Upper lobe of right lung (tissue), 1 donor: ENCODE data around the gene MCU. TPM values are rescaled to one million over a fixed set of nuclear protein-coding genes. Genes with fewer than 3 reads are reported as not detected.

Source experiments
- ATAC-seq: fragments of 200-7000 bp; cut with Tn5 transposase; one replicate; pipeline ENCODE4 v1.9.1; 2020; ENCODE audit warnings: mild to moderate bottlenecking, moderate library complexity
- DNase-seq: peaks from one replicate; pipeline ENCODE4 v3.0.0-alpha.2; 2020
- H3K27ac ChIP-seq: fragments of 200-600 bp; one replicate; pipeline ENCODE4 v1.8.0; 2022
- H3K27me3 ChIP-seq: fragments of 200-600 bp; one replicate; pipeline ENCODE4 v1.8.0; 2022; ENCODE audit warnings: mild to moderate bottlenecking
- H3K36me3 ChIP-seq: fragments of 200-600 bp; one replicate; pipeline ENCODE4 v1.8.0; 2022
- H3K4me1 ChIP-seq: fragments of 200-600 bp; one replicate; pipeline ENCODE4 v1.8.0; 2022
- H3K4me3 ChIP-seq: fragments of 200-600 bp; one replicate; pipeline ENCODE4 v1.8.0; 2022; ENCODE audit warnings: mild to moderate bottlenecking
- H3K9me3 ChIP-seq: fragments of 200-600 bp; one replicate; pipeline ENCODE4 v1.8.0; 2022
- CTCF ChIP-seq: fragments of 200-600 bp; IDR thresholded peaks from one replicate; pipeline ENCODE4 v1.8.0; 2022; ENCODE audit warnings: antibody characterized with exemption
- intact Hi-C: fragments of 100-400 bp; cut with DNase I; formaldehyde crosslinking; loops from one replicate; pipeline ENCODE4 v1.11.0; 2022
- total RNA-seq: library from RNA; stranded (reverse); fragmentation: NEBNext Ultra II Directional; extraction: Animal tissue kit (Norgen Biotek cat#: 25700); gene quantifications from one replicate; pipeline ENCODE4 v1.2.1, GENCODE V29; 2021
- donor health status: DM: no; HTN: yes; CAD: no; lungs with severe emphysema.

MCU gene
- total RNA-seq, 1 donor from 2014 or later: 31.1 TPM

- intact Hi-C loops: no loop called here
- no peaks in the 10 kb centered on the region for H3K36me3 ChIP-seq
- H3K9me3 ChIP-seq: no peaks in the 10 kb centered on the region
- H3K4me1 ChIP-seq: no peaks in the 10 kb centered on the region
- TF ChIP-seq CTCF: no peak
- no peaks in the 10 kb centered on the region for H3K27me3 ChIP-seq
- DNase-seq (no peak), ATAC-seq (no peak)
- H3K27ac ChIP-seq: no peak overlapping the region
- H3K4me3 ChIP-seq: no peak overlapping the region
Observed at GRCh38 chr10:72796538-72796937, 104.6 kb downstream of the MCU start.

- no peak for TF ChIP-seq CTCF
- DNase-seq: no peak
- Histone ChIP-seq H3K27me3 (no peaks in the 10 kb centered on the region), H3K9me3 (no peaks in the 10 kb centered on the region), H3K36me3 (no peaks in the 10 kb centered on the region), H3K27ac (no peak overlapping the region), H3K4me1 (peaks cover 4% of the 10 kb centered on the region), H3K4me3 (no peak overlapping the region)
- intact Hi-C loops: no loop called here
- ATAC-seq: no peak
Observed at GRCh38 chr10:72800000-72800740, 108.2 kb downstream of the MCU start.

- intact Hi-C loops: no loop called here
- no peak overlapping the region for H3K4me3 ChIP-seq
- no peaks in the 10 kb centered on the region for H3K36me3 ChIP-seq
- DNase-seq: no peak
- TF ChIP-seq CTCF: no peak
- no peaks in the 10 kb centered on the region for H3K27me3 ChIP-seq
- H3K9me3 ChIP-seq: no peaks in the 10 kb centered on the region
- H3K27ac ChIP-seq: no peak overlapping the region
- ATAC-seq: no peak
- peaks cover 4% of the 10 kb centered on the region for H3K4me1 ChIP-seq
Observed at GRCh38 chr10:72800741-72801092, 108.8 kb downstream of the MCU start.

GRCh38 chr10:72801263-72801868 is 109.4 kb downstream of the MCU start:
- H3K27ac ChIP-seq: no peak overlapping the region
- no peaks in the 10 kb centered on the region for H3K27me3 ChIP-seq
- H3K4me1 ChIP-seq: peaks cover 4% of the 10 kb centered on the region
- intact Hi-C loops: no loop called here
- ATAC-seq (no peak), DNase-seq (no peak)
- no peak for TF ChIP-seq CTCF
- no peak overlapping the region for H3K4me3 ChIP-seq
- no peaks in the 10 kb centered on the region for H3K9me3 ChIP-seq
- H3K36me3 ChIP-seq: no peaks in the 10 kb centered on the region

GRCh38 chr10:72802332-72802731 is 110.4 kb downstream of the MCU start:
- no peak for ATAC-seq
- Histone ChIP-seq H3K4me3 (no peak overlapping the region), H3K9me3 (no peaks in the 10 kb centered on the region), H3K36me3 (no peaks in the 10 kb centered on the region), H3K27me3 (no peaks in the 10 kb centered on the region), H3K4me1 (peaks cover 4% of the 10 kb centered on the region), H3K27ac (no peak overlapping the region)
- no peak for TF ChIP-seq CTCF
- intact Hi-C loops: no loop called here
- DNase-seq: no peak
